Rectal smooth muscle tissue (tissue), 1 donor: Measurements from ENCODE around the gene UCK2.
"Not testable (repeated sequence)": the region's sequence is repeated elsewhere in the genome, so short reads cannot be mapped to it uniquely, and the experiment has no call there.

Experiments
- H3K27ac ChIP-seq: one replicate; pipeline ENCODE4 v1.7.0; 2013; ENCODE audit warnings: low read depth, low read length, inconsistent platforms
- H3K27me3 ChIP-seq: one replicate; pipeline ENCODE4 v1.7.0; 2013; ENCODE audit warnings: low read length; ENCODE audit not compliant: control insufficient read depth, insufficient read depth
- H3K36me3 ChIP-seq: one replicate; pipeline ENCODE4 v1.7.0; 2013; ENCODE audit warnings: low read length; ENCODE audit not compliant: control insufficient read depth, insufficient read depth
- H3K4me1 ChIP-seq: one replicate; pipeline ENCODE4 v1.7.0; 2013; ENCODE audit warnings: low read length; ENCODE audit not compliant: control insufficient read depth, insufficient read depth
- H3K4me3 ChIP-seq: one replicate; pipeline ENCODE4 v1.7.0; 2013; ENCODE audit warnings: low read length
- H3K9ac ChIP-seq: one replicate; pipeline ENCODE4 v1.7.0; 2013; ENCODE audit warnings: low read length

UCK2 gene

GRCh38 chr1:165827268-165828102, at the start of gene UCK2:
UCK2 (plus strand) TSS chr1:165827614; CDS start chr1:165827834, 220 bp downstream.
- Histone ChIP-seq H3K27me3 (no peaks in the 10 kb centered on the region), H3K36me3 (no peaks in the 10 kb centered on the region), H3K27ac (peak within 1 kb of the TSS; percentile 59), H3K4me3 (peak within 1 kb of the TSS; percentile 79), H3K9ac (peak within 1 kb of the TSS; percentile 43), H3K4me1 (no peaks in the 10 kb centered on the region)

- not testable (repeated sequence) for H3K4me1 ChIP-seq, H3K27ac ChIP-seq, H3K27me3 ChIP-seq, H3K9ac ChIP-seq, H3K36me3 ChIP-seq, H3K4me3 ChIP-seq
Observed at GRCh38 chr1:165778197-165778596, 49.2 kb upstream of the UCK2 start.

GRCh38 chr1:165783519-165783918, 43.9 kb upstream of the UCK2 start:
- not testable (repeated sequence) for H3K4me3 ChIP-seq, H3K4me1 ChIP-seq, H3K36me3 ChIP-seq, H3K9ac ChIP-seq, H3K27ac ChIP-seq, H3K27me3 ChIP-seq

- no peak overlapping the region for H3K9ac ChIP-seq
- H3K36me3 ChIP-seq, result no peaks in the 10 kb centered on the region
Observed at GRCh38 chr1:165787741-165788140, 39.7 kb upstream of the UCK2 start.

GRCh38 chr1:165793951-165794350, 33.5 kb upstream of the UCK2 start:
- H3K9ac ChIP-seq, result no peak overlapping the region
- no peaks in the 10 kb centered on the region for H3K4me1 ChIP-seq
- H3K27ac ChIP-seq, result no peak overlapping the region
- H3K36me3 ChIP-seq, result no peaks in the 10 kb centered on the region
- H3K4me3 ChIP-seq, result no peak overlapping the region
- H3K27me3 ChIP-seq, result no peaks in the 10 kb centered on the region

More at GRCh38 chr1:165787741-165788140, 39.7 kb upstream of the UCK2 start:
- Histone ChIP-seq H3K27me3 (no peaks in the 10 kb centered on the region), H3K4me1 (no peaks in the 10 kb centered on the region), H3K27ac (no peak overlapping the region), H3K4me3 (no peak overlapping the region)

GRCh38 chr1:165795894-165796293, 31.5 kb upstream of the UCK2 start:
- Histone ChIP-seq H3K27me3 (no peaks in the 10 kb centered on the region), H3K9ac (no peak overlapping the region), H3K36me3 (no peaks in the 10 kb centered on the region), H3K4me3 (no peak overlapping the region), H3K4me1 (no peaks in the 10 kb centered on the region), H3K27ac (no peak overlapping the region)

- H3K27ac ChIP-seq, result no peak overlapping the region
- H3K27me3 ChIP-seq, result no peaks in the 10 kb centered on the region
- no peaks in the 10 kb centered on the region for H3K36me3 ChIP-seq
- H3K9ac ChIP-seq, result no peak overlapping the region
- H3K4me3 ChIP-seq, result no peak overlapping the region
- H3K4me1 ChIP-seq, result no peaks in the 10 kb centered on the region
Observed at GRCh38 chr1:165799387-165799786, 28.0 kb upstream of the UCK2 start.

- not testable (repeated sequence) for H3K27me3 ChIP-seq, H3K27ac ChIP-seq, H3K4me1 ChIP-seq
Observed at GRCh38 chr1:165804513-165804912, 22.9 kb upstream of the UCK2 start.

GRCh38 chr1:165807613-165808012, 19.8 kb upstream of the UCK2 start:
- H3K9ac ChIP-seq, result no peak overlapping the region
- H3K36me3 ChIP-seq, result no peaks in the 10 kb centered on the region
- no peaks in the 10 kb centered on the region for H3K27me3 ChIP-seq

More at GRCh38 chr1:165804513-165804912, 22.9 kb upstream of the UCK2 start:
- H3K9ac ChIP-seq, H3K4me3 ChIP-seq, H3K36me3 ChIP-seq: not testable (repeated sequence)

GRCh38 chr1:165815725-165816124, 11.7 kb upstream of the UCK2 start:
- Histone ChIP-seq H3K36me3 (no peaks in the 10 kb centered on the region), H3K9ac (no peak overlapping the region), H3K27ac (no peak overlapping the region), H3K4me3 (no peak overlapping the region), H3K4me1 (no peaks in the 10 kb centered on the region), H3K27me3 (no peaks in the 10 kb centered on the region)

More at GRCh38 chr1:165807613-165808012, 19.8 kb upstream of the UCK2 start:
- H3K4me3 ChIP-seq, result no peak overlapping the region
- no peaks in the 10 kb centered on the region for H3K4me1 ChIP-seq
- no peak overlapping the region for H3K27ac ChIP-seq

- H3K27me3 ChIP-seq, result no peaks in the 10 kb centered on the region
Observed at GRCh38 chr1:165816157-165816556, 11.3 kb upstream of the UCK2 start.

GRCh38 chr1:165816826-165817497, 10.5 kb upstream of the UCK2 start:
- Histone ChIP-seq H3K4me1 (no peaks in the 10 kb centered on the region), H3K4me3 (no peak overlapping the region), H3K36me3 (no peaks in the 10 kb centered on the region), H3K9ac (no peak overlapping the region), H3K27me3 (no peaks in the 10 kb centered on the region), H3K27ac (no peak overlapping the region)

More at GRCh38 chr1:165816157-165816556, 11.3 kb upstream of the UCK2 start:
- Histone ChIP-seq H3K27ac (no peak overlapping the region), H3K9ac (no peak overlapping the region), H3K4me1 (no peaks in the 10 kb centered on the region), H3K36me3 (no peaks in the 10 kb centered on the region), H3K4me3 (no peak overlapping the region)
